ENCODE measurements around the gene MEIS2. TPM values are rescaled to one million over a fixed set of nuclear protein-coding genes. Genes with fewer than 3 reads are reported as not detected.

The MEIS2 gene
- total and polyA plus RNA-seq, 2 of the 13 experiments (the other 11 are each of a cell fraction or from before 2014, with no cell fraction given) = 10.7 to 12.4 TPM

DNA sequence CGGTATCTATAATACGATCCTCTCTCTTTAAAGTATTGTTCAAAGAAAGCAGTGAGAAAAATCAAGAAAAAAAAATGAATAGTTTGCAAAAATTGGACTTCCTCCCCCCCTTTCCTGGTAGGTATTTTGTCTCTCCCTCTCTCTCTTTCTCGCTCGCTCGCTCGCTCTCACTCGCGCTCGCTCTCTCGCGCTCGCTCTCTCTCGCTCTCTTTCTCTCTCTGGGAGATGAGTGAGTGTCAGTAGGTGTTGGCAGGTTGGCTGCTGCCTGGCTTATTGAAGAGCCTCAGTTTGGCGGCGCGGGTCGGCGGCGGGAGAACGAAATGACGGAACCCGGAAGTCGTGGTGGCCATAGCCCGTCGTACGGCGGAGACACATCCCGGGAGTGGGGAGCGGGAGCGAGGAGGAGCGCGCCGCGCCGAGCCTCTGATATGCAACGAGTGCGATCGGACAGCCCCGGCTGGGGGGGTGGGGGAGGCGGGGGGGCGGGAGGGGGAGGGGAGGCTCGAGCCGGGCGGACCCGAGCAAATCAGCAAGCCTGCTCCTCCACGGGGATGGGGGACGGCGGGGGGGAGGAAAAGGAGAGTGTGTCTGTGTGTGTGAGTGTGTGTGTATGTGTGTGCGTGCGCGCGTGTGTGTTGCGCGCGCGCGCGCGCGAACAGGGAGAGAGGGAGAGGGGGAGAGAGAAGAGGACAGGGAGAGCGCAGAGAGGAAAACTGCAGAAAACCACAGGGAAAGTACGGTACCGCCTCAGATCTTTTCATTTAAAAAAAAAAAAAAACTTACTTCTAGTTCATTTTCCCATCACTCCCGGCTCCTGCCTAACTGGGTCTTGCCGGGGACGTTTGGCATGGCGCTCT, at the start of gene MEIS2 (continued):
- TF ChIP-seq CREB1 (IDR thresholded peaks at IDR 0.05) = 0 out of 2 replicates have a peak, but pooled peaks have one; percentile 4
- TF ChIP-seq CREB1 (CRISPR knock-in tag; IDR thresholded peaks at IDR 0.05) = peak; percentile 53; the same call in 1 of the 2 replicates
- TF ChIP-seq NR2C2 (CRISPR knock-in tag; IDR thresholded peaks at IDR 0.05; ENCODE audit: borderline replicate concordance) = no peak
- no peak for TF ChIP-seq NCOA5 (CRISPR knock-in tag; IDR thresholded peaks at IDR 0.05)
- no peak for TF ChIP-seq ZSCAN12 (CRISPR knock-in tag; IDR thresholded peaks at IDR 0.05)
- TF ChIP-seq, protein P1, sequence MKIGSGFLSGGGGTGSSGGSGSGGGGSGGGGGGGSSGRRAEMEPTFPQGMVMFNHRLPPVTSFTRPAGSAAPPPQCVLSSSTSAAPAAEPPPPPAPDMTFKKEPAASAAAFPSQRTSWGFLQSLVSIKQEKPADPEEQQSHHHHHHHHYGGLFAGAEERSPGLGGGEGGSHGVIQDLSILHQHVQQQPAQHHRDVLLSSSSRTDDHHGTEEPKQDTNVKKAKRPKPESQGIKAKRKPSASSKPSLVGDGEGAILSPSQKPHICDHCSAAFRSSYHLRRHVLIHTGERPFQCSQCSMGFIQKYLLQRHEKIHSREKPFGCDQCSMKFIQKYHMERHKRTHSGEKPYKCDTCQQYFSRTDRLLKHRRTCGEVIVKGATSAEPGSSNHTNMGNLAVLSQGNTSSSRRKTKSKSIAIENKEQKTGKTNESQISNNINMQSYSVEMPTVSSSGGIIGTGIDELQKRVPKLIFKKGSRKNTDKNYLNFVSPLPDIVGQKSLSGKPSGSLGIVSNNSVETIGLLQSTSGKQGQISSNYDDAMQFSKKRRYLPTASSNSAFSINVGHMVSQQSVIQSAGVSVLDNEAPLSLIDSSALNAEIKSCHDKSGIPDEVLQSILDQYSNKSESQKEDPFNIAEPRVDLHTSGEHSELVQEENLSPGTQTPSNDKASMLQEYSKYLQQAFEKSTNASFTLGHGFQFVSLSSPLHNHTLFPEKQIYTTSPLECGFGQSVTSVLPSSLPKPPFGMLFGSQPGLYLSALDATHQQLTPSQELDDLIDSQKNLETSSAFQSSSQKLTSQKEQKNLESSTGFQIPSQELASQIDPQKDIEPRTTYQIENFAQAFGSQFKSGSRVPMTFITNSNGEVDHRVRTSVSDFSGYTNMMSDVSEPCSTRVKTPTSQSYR (CRISPR knock-in tag; IDR thresholded peaks at IDR 0.05; ENCODE audit: borderline replicate concordance) = peak; percentile 55; the same call in 1 of the 2 replicates
- TF ChIP-seq, protein P2, sequence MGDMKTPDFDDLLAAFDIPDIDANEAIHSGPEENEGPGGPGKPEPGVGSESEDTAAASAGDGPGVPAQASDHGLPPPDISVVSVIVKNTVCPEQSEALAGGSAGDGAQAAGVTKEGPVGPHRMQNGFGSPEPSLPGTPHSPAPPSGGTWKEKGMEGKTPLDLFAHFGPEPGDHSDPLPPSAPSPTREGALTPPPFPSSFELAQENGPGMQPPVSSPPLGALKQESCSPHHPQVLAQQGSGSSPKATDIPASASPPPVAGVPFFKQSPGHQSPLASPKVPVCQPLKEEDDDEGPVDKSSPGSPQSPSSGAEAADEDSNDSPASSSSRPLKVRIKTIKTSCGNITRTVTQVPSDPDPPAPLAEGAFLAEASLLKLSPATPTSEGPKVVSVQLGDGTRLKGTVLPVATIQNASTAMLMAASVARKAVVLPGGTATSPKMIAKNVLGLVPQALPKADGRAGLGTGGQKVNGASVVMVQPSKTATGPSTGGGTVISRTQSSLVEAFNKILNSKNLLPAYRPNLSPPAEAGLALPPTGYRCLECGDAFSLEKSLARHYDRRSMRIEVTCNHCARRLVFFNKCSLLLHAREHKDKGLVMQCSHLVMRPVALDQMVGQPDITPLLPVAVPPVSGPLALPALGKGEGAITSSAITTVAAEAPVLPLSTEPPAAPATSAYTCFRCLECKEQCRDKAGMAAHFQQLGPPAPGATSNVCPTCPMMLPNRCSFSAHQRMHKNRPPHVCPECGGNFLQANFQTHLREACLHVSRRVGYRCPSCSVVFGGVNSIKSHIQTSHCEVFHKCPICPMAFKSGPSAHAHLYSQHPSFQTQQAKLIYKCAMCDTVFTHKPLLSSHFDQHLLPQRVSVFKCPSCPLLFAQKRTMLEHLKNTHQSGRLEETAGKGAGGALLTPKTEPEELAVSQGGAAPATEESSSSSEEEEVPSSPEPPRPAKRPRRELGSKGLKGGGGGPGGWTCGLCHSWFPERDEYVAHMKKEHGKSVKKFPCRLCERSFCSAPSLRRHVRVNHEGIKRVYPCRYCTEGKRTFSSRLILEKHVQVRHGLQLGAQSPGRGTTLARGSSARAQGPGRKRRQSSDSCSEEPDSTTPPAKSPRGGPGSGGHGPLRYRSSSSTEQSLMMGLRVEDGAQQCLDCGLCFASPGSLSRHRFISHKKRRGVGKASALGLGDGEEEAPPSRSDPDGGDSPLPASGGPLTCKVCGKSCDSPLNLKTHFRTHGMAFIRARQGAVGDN (CRISPR knock-in tag; IDR thresholded peaks at IDR 0.05) = peak; percentile 70
- no peak for TF ChIP-seq RAD21 (CRISPR knock-in tag; IDR thresholded peaks at IDR 0.05)
- no peak for TF ChIP-seq BCL6 (CRISPR knock-in tag; IDR thresholded peaks at IDR 0.05)
- TF ChIP-seq ZNF34 (CRISPR knock-in tag; IDR thresholded peaks at IDR 0.05; ENCODE audit: borderline replicate concordance) = no peak
- TF ChIP-seq ZBTB10 (CRISPR knock-in tag; IDR thresholded peaks at IDR 0.05; ENCODE audit: borderline replicate concordance) = no peak
- TF ChIP-seq KLF13 (CRISPR knock-in tag; IDR thresholded peaks at IDR 0.05) = no peak
- no peak for TF ChIP-seq KLF16 (CRISPR knock-in tag; IDR thresholded peaks at IDR 0.05)
- no peak for TF ChIP-seq HMG20A (CRISPR knock-in tag; IDR thresholded peaks at IDR 0.05; ENCODE audit: borderline replicate concordance)
- no peak for TF ChIP-seq ZNF362 (CRISPR knock-in tag; IDR thresholded peaks at IDR 0.05; ENCODE audit: borderline replicate concordance)
- no peak for TF ChIP-seq NFYC (CRISPR knock-in tag; IDR thresholded peaks at IDR 0.05)

Data from HepG2 (cell line).